HG03066 (cell line): Measurements from ENCODE around the gene BRD2.
"Not testable (repeated sequence)": the region's sequence is repeated elsewhere in the genome, so short reads cannot be mapped to it uniquely, and the experiment has no call there.

Source experiments
- ATAC-seq: cut with Tn5 transposase; IDR thresholded peaks from one replicate; pipeline ENCODE4 v1.9.1; 2021; ENCODE audit warnings: low read depth; ENCODE audit not compliant: unreplicated experiment

Gene BRD2

DNA sequence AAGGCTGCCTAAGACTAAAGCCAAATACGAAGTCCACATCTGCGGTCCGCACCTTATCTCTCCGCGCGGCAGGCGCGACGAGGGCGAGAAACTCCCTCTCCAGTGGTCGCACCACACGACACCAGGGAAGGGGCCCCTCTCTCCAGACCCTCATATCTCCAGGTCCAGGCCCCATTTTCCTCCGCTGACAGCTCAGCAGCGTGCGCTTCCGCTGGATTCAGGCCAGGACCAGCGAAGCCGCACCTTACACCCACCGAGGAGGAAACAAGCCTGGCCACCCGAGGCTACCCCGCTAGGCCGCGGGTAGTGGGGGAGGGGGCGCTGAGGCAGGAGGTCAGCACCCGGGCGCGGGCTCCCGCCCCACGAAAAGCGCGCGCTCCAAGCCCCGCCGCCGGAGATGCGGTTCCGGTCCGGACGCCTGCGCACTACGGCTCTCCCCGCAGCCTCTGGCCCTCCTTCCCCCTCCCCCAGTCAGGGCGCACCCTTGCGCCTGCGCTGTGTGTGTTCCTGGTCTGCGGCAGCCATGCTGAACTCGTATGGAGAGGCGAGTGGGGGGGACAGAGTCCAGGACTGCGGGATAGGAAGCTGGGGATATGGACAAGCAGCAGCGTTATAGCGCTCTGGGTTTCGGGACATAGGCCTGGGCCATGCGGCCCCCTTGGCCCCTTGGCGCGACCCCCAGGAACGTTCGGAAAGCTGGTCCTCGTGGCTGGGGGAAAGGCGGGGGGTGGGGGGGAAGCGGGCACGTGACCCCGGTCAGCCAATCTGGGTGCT is at the start of gene BRD2:
BRD2 (plus strand) TSS at position 502 of the 774 bp plus-strand sequence. CDS start 4,305 bp downstream, outside the sequence.
- peak; percentile 26 for ATAC-seq

DNA sequence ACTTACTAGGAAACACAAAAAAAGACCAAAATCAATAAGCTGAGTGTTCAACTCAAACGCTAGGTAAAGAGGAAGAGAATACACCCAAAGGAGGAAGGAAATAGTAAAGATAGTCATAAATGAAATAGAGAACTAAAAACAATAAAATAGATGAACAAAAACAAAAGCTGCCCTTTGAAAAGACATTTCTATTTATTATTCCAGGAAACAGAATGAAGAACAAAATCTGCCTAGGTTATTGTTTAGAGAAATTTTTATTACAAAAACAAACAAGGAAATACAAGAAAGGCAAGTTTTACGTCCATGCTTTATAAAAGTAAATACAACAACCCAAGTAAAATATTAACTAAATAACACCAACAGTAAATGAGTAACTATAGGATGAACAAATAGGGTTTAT is 47.7 kb upstream of the BRD2 start:
- ATAC-seq, result no peak

DNA sequence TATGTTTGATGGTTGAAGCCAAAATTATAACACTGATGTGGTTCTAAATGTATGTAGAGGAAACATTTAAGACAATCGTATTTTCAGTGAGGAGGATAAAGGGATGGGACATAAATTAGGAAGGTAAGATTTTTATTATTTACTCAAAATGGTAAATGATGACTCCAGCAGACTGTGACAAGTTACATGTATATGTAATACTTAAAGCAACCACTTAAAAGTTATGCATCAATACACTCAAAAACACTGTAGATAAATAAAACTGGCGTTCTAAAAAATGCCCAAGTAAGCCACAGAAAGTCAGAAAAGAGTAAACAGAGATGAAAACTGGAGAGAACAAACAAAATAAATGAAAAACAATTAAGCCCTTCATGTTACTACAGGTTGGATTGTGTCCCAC is 46.3 kb upstream of the BRD2 start:
- ATAC-seq, result no peak

DNA sequence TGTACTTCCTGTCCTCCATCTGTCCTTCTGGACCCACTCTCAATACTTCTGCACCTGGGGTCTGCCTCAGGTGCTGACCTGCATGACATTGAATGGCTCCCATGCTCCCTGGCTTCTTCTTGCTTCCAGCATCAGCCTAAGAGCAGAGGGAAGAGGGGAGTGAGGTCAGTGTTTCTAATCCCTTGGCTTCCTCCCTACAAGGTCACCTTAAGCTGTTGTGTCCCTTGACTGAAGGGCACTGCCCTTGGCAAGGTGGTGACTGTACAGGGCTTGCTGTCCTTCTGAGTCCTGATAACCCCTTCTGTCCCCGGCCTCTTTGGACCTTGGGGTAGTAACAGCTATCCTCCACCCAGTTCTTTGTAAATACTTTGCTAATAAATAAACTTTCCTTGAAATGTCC is 37.2 kb upstream of the BRD2 start:
- ATAC-seq, result no peak

DNA sequence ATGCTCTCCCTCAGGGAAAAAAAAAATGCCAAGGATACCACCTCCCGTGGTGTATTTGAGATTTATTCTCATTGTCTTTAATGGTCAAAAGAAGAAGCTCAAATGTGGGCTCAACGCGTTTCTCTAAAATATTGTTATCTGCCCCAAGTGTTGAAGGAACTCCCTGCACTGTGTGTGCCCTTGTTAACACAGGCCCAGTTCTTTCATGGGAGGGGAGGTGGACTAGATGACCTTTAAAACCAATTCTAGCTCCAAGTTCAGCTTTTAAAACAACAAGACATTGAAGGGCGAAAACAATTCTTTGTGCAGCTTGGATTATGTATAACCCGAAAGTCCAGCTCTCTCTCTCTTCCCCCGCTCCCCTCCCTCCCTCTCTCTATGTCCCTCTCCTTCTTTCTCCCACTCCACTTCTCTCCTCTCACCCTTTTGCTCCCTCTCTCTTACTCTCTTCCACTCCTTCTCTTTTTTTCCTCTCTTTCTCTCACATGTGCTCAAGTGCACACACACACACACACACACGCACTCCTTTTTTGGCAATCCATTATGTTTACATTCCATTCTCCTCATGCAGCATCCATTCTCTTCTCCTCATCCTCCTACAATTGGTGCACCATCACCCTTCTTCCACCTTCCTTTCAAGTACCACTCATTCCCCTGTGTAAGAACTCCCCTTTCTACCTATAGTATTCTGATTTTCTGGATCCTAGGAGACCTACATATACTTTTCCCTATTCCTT is 36.1 kb upstream of the BRD2 start:
- no peak for ATAC-seq

DNA sequence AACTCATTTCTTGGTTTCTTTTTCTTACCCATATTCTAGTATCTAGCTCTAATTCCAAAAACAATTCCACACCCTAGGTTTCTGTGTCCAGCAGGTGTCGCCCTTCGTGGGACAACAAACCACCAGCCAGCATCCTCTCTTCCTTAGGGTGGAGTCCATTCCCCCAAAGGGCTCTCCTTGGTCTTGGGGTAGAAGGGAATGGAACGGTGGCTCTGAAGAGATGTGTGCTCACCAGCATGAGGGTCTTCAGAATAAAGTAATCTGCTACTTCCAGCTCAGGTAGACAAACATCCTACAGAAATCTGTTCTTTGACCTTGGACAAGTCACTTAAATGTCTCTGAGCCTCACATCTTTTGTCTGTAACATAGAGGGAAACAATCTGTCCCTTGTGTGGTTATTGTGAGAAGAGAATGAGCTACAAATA is 34.7 kb upstream of the BRD2 start:
- ATAC-seq, result no peak

DNA sequence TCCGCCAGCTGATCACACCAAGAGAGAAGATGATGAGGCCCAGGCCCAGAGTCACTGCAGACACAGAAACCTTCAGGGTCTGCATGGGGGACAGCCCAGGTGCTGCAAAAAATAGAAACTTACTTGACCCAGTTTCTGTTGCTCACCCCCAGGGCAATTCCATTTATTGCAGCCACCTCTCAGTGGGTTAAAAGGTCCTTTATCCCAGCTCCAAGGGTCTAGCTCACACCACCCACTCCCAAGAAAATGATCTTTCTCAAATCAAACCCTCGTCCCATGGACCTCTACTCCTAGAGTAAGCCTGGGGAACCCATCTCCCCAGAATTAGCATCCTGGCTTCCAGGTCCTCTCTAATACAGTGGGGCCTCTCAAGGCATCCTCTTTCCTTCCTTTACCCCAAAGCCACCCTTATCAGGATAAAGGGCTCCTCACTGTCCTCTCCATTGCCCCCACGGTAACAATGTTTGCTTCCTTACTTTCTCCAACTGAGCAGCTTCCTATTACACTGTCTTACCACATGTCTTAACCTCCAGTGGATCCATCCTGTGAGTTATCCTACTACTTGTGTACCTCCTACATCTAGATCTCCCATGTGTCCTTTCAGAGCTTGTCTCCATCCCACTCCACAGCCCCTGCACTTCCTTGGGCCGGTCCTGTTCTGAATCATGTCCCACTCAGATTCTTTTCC is 32.7 kb upstream of the BRD2 start:
- ATAC-seq, result no peak

DNA sequence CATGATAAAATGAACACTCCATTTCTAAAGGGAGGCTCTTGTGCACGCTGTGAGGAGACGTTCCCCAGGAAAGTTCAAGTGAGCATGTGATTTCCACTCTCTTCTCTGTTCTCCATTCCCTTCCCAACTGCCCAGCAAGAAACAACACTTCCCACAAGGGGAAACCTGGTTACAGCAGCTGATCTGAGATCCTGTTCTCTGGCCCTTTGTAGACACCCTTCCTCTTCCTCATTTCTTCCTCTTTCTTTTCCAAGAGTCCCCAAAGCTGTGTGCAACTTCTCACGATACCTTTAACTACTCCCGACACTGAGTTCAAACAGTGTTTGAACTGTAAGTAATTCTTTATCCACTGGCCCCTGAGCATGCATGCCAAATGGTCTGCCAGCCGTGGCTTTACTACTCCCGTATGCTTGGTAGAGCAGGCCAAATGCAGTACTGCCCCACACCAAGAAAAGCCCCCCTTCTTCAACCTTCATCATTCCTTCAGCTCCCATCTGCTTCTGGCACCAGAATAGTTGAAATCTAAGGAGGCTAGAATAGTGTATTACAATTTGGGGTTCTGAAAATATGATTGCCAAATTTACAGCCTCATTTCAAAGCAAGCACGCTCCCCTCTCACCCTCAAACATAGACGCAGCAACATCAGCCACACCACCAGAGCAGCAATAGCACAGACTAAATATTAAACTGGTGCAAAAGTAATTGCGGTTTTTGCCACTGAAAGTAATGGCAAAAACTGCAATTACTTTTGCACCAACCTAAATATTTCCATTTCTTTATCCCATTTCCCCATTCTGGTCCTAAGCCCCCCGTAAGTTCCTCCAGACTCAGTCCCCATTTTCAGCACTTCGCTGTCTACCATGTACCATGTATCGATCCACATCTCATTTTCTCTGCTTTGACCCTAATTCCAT is 31.9 kb upstream of the BRD2 start:
- no peak for ATAC-seq

DNA sequence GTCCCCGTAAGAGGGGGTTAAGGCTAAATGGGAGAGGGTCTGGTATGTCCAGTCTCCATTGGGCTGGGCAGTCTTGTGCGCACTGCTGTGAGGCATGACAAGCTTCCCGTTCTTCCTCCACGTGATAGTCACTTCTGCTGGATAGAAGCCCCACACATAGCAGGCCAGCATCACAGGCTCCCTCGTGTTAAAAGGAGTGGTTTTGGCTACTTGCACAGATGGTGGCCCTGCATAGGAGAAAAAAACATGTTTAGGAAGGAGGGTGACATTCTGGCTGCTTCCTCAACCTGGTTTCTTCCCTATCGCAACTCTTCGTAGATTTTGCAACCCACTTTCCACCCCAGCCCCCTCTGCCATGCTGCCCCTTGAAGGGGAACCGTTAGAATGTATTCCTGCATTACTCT is 31.2 kb upstream of the BRD2 start:
- ATAC-seq, result no peak

DNA sequence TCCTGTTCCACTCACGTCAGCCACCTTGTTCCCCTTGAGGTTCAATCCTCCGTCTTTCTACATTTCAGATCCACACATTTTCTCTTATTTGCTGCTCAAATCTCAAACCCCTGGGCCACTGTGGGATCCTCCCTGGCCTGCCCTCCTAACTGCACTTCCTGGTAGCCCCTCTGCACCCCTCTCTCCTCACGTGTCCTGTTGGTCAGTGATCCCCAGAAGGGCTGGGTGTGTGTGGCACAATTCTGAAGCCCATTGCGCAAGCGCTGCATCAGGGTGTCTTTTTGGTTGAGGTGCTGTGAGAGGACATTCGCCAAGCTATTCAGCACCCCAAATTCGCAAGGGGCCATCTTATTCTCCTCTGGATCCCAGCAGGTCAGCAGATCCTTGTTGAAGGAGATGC is 29.9 kb upstream of the BRD2 start:
- ATAC-seq, result no peak

DNA sequence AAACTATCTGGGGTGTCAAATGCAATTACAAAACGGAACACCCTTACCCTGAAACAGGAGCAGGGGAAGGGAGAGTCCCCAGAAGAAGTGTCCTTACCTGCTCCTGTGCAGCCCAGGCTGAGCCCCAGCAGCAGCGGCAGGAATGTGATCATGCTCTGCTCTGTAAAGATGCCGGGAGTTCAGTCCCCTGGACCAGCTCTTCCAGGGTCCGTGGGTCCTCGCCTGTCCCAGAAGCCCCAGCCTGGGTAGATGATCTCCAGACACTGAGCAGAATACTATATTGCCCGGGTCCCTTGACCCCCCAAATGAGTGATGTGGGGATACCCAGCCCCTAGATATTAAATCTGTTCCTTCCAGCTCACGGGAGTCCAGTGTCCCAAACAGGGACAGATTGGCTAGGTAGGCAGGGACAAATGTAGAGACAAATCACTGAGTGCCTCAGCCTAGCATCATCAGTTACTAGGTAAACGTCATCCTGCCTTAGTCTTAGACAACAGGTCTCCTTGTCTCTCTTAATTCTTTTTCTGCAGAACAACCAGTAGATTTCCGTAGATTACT is 27.7 kb upstream of the BRD2 start, which contains the start of gene HLA-DMB:
HLA-DMB (minus strand) TSS at position 373 of the 558 bp plus-strand sequence; CDS start at position 152, 221 bp downstream.
- ATAC-seq, result peak; percentile 52

DNA sequence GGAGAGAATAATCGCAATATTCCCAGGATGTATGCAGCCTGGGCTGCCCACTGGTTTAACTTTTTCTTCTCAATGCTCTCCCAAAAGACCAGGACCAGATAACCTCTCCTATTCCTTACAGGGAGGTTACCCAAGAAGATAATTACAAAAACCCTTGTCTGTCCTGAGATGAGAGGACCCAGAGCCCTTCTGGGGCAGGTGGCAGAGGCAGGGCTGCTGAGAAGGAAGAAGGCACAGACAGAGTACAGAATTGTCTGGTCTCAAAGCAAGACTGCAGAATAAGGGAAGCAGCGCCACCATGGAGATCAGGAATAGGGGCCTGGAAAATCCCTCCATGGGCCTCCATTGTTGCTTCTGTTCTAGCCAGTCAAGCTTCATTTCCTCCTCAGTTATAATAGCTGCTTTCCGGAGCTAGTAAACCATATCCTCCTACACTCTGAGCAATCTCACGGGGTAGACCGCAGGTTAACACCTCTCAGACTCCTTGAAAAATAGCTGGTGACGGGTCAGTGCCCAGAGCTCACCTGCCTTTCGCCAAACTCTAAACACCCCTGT is 27.1 kb upstream of the BRD2 start:
- peak; percentile 60 for ATAC-seq

DNA sequence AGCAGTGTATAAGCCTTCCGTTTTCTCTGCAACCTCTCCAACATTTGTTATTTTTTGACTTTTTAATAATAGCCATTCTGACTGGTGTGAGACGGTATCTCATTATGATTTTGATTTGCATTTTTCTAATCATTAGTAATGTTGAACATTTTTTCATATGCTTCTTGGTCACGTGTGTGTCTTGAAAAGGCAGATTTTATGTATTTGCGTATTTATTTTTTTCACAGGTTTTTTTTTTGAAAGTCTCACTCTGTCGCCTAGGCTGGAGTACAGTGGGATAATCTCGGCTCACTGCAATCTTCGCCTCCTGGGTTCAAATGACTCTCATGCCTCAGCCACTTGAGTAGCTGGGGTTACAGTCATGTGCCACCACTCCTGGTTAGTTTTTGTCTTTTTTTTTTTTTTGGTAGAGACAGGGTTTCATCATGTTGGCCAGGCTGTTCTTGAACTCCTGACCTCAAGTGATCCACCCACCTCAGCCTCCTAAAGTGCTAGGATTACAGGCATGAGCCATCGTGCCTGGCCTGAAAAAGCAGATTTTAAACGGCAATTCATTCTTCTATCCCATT is 25.8 kb upstream of the BRD2 start:
- not testable (repeated sequence) for ATAC-seq

DNA sequence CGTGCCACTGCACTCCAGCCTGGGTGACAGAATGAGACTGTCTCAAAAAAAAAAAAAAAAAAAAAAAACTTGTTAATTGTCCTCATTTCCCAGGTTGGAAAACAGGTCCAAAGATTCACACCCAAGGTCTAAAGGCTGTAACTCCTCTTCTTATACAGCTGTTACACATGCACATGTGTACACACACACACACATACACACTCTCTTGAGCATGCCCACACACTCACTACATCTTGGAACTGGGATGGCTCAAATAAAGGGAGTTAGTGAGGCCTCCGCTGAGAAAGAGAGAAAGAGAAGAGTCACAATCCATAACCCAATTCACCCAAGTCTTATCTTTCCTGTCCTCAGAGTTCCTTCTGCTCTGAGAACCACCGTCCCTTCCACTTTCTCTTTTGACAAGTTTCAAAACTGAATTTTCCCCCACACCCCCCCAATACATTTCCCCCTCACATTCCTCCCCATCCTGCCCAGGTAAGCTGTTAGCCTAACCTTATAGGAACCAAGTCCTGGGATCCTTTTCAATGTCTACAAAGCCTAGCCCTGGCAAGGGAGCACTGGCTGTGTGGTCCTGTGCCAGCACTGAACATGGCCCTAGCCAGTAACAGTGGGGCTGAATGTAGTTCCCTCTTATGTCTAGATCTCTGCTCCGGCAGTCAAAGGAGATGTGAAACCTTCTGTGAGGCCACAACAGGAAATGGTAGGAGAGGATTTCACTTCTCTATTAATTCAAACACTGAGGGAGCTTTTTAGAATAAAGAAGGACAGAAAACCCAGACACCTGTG is 24.3 kb upstream of the BRD2 start:
- peak; percentile 34 for ATAC-seq

DNA sequence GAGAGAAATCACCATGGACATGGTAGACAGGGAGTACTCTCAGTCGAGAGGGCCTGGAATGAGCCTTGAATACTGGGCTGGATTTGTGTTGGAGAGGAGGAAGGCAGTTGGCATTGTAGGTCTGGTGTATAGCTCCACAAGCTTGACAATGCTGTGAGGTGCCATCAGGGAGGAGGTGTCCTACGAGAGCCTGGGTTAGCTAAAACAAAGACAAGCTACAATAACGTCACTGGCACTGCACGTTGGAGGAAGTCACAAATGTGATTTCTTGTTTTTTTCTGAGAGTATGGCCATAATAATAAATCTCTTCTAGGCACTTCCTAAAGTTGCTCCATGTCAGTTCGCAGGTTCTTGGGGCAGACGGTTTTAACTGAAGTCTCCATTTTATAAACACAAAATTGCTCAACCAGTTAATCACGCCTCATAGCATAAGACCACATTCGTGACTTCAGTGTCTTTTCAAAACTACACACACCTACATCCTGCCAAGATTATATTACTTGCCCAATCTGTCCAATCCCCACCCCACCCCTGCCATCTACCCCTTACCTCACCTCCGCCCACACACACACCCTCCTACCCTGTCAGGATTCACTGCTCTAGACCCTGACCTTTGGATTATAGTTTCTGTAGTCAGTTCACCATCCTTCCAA is 23.2 kb upstream of the BRD2 start:
- ATAC-seq, result no peak

DNA sequence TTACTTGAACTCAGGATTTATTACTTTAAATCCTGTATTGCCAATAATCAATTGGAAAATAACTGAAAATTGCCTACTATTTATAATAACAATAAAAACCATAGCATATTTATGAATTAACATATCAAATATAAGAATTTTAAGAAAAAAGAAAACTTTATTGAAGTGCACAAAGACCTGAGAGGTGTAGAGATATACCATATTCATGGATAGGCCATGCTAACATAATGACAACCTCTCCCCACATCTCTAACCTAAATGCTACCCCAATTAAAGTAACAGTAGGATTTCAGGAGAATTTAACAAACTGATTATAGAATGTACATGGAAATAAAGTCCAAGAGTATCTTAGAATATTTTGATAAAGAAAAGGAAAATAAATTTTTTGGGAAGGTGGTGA is 22.4 kb upstream of the BRD2 start:
- no peak for ATAC-seq

DNA sequence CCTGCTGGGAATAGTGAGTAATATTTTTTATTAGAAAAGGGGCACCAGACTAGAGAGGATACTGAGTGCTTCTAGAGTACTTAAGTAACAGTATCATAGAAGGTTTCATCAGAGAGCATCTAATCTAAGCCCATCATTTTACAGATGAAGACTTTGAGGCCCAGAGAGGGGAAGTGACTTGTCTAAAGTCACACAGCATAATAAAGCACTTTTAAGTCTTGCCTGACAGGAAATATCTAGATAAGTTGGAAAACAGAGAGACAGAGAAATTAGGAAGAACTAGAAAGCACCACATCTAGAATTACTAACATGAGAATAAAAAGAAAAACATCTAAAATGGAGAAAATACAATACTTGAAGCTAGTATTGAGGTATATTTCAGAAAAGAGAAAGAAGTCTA is 21.5 kb upstream of the BRD2 start:
- no peak for ATAC-seq
